ENCODE data around the gene EDIL3.

DNA sequence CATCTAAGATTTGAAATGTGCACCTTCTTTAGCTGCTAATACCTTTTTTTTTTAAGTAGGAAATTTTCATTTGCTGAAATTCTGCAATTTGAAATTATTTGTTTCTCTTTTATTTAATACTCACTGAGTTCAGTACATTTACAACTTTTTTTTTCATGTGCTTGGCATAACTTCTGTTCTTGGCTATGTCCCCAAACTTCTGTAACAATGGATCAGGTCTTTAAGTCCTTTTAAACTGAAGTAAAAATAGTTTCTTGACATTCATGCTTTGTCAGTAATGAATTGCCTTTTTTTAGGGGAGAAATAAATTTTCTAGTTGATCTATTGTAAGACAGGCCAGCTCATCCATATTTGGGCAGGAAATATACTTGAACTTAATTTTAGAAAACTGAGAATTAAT, 41.5 kb downstream of the EDIL3 start:
- TF ChIP-seq, protein P1, sequence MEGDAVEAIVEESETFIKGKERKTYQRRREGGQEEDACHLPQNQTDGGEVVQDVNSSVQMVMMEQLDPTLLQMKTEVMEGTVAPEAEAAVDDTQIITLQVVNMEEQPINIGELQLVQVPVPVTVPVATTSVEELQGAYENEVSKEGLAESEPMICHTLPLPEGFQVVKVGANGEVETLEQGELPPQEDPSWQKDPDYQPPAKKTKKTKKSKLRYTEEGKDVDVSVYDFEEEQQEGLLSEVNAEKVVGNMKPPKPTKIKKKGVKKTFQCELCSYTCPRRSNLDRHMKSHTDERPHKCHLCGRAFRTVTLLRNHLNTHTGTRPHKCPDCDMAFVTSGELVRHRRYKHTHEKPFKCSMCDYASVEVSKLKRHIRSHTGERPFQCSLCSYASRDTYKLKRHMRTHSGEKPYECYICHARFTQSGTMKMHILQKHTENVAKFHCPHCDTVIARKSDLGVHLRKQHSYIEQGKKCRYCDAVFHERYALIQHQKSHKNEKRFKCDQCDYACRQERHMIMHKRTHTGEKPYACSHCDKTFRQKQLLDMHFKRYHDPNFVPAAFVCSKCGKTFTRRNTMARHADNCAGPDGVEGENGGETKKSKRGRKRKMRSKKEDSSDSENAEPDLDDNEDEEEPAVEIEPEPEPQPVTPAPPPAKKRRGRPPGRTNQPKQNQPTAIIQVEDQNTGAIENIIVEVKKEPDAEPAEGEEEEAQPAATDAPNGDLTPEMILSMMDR (IDR thresholded peaks at IDR 0.05): no peak
- TF ChIP-seq EZH2 (IDR thresholded peaks at IDR 0.05; ENCODE audit: borderline replicate concordance, insufficient read depth, low read depth, low read length, poor library complexity, severe bottlenecking): no peak

Measured in B cell (primary cell).